ENCODE data around the gene GUCY1B1.

GUCY1B1 gene

DNA sequence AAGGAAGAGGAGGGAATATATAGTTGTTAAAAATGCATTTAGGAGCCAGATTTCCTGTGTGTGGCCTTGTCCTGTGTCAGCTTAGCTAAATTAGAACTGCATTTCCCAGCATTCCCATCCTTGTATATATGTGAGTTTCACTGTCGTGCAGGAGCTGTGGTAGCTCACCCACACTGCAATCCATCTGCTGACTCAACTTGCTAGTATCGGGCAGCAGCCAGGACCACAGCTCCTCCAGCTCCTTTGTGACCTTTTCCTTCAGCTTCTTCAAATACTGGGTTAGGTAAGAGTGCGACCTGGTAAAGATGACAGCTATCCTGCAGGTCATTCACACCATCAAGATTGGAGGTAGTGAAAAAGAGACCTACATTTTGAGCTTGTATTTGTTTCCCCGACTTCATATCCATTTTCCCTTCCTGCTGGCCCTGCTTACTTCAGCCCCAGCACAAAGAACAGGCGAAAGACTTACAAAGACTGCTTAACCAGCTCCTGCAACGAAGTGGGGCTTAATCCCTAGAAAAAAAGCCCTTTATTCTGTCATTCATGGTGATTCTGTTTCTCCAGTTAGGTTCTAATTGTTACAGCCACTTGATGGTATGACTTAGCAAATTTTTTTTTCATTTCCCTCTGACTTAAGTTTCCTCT is 95.9 kb downstream of the GUCY1B1 start:
- H3K27ac ChIP-seq = no peak overlapping the region
- no peak for DNase-seq (ENCODE audit: low read depth, low spot score)

DNA sequence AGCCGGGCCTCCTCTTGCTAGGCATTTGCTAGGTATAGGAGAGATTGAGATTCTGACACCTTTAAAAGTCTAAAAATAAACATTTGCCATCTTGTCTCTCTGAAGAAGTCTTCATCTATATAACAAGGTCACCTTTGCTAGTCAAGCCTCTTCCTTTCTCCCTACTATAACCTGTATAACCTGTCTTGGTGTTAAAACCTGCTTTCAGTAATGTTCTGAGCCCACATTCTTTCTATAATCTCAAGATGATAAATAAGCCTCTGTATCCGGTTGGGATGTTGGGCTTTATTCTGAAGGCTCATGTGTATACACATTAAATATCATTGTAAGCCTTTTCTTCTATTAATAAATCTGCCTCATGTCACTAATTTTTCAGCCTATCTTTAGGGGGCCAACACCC is 97.1 kb downstream of the GUCY1B1 start:
- DNase-seq (ENCODE audit: low read depth, low spot score) = no peak
- H3K27ac ChIP-seq = peak overlapping the region; percentile 26
